HCT116 (cell line): ENCODE results near the gene PLD3. TPM values are rescaled to one million over a fixed set of nuclear protein-coding genes. Genes with fewer than 3 reads are reported as not detected.

Experiments
- ATAC-seq: fragments of 200-7000 bp; cut with Tn5 transposase; 2 replicates; pipeline ENCODE4 v1.9.1; 2020; ENCODE audit warnings: mild to moderate bottlenecking, moderate library complexity
- BruUV-seq: library from RNA; stranded (reverse); fragments of 400-500 nt; replicated peaks from 2 replicates; lab custom pipeline; 2021; lab: Mats Ljungman, UMichigan
- CTCF ChIA-PET: fragments of 300-600 bp; sonication (Branson Sonifier 250); formaldehyde crosslinking; loops from one replicate; lab custom pipeline; 2021; ENCODE audit warnings: antibody characterized with exemption; lab: Charles Lee
- POLR2A ChIA-PET: fragments of 300-600, 350-600 bp; sonication (Branson Sonifier 250); formaldehyde crosslinking; loops from one replicate; lab custom pipeline; 2021; ENCODE audit warnings: antibody characterized with exemption; lab: Charles Lee
- RAD21 ChIA-PET, 2 experiments: fragments of 300-600 bp; sonication (Branson Sonifier 250); formaldehyde crosslinking; loops; one replicate each; lab custom pipeline; 2023; ENCODE audit warnings: low total read pairs in 2 of 2; ENCODE audit not compliant: uncharacterized antibody in 2 of 2, unreplicated experiment in 2 of 2, low non-redundant PET in 1 of 2; lab: Charles Lee
- DNase-seq: peaks from one replicate; pipeline ENCODE4 v3.0.0-alpha.2; 2010; ENCODE audit warnings: low read depth, low spot score
- H2AFZ ChIP-seq: fragments of 200-600 bp; shearing (Covaris generic), sonication (generic); 2 replicates; pipeline ENCODE4 v1.6.1; 2017; ENCODE audit warnings: low read depth, mixed run types, mixed read lengths, antibody characterized with exemption, low read length; ENCODE audit not compliant: poor library complexity, severe bottlenecking
- H3K27ac ChIP-seq: 2 replicates; pipeline ENCODE4 v1.5.1; 2012; ENCODE audit warnings: low read depth, low read length
- H3K27me3 ChIP-seq: fragments of 200-600 bp; sonication (generic); 2 replicates; pipeline ENCODE4 v1.6.1; 2016; ENCODE audit warnings: mixed run types, low read length, mixed read lengths; ENCODE audit not compliant: insufficient read depth
- H3K36me3 ChIP-seq, 2 experiments: fragments of 200-500 bp in 1 of 2; fragments of 200-600 bp in 1 of 2; sonication (Bioruptor generic) in 1 of 2; sonication (generic) in 1 of 2; 2 replicates each; pipeline versions ENCODE4 v1.5.1 to v1.6.1; 2014 to 2016; ENCODE audit warnings: low read length in 2 of 2, inconsistent platforms in 1 of 2, mixed read lengths in 1 of 2, mixed run types in 1 of 2; ENCODE audit not compliant: insufficient read depth in 2 of 2, control insufficient read depth in 1 of 2
- H3K4me1 ChIP-seq, 2 experiments: fragments of 200-600 bp in 1 of 2; sonication (generic) in 1 of 2; 2 replicates each; pipeline versions ENCODE4 v1.5.1 to v1.6.1; 2012 to 2017; ENCODE audit warnings: low read length in 2 of 2, inconsistent platforms in 1 of 2, mild to moderate bottlenecking in 1 of 2, mixed read lengths in 1 of 2, mixed run types in 1 of 2, moderate library complexity in 1 of 2; ENCODE audit not compliant: insufficient read depth in 2 of 2, control insufficient read depth in 1 of 2
- H3K4me2 ChIP-seq: fragments of 200-600 bp; sonication (generic); 2 replicates; pipeline ENCODE4 v1.6.1; 2017; ENCODE audit warnings: mixed run types, low read length, mixed read lengths
- H3K4me3 ChIP-seq, 2 experiments: fragments of 200-600 bp in 1 of 2; sonication (generic) in 1 of 2; replicated peaks in 1 of 2; 2 replicates each; pipeline ENCODE4 v1.5.1; 2011 to 2016; ENCODE audit warnings: low read length in 2 of 2, control low read depth in 1 of 2, low read depth in 1 of 2, mild to moderate bottlenecking in 1 of 2, mixed read lengths in 1 of 2, mixed run types in 1 of 2
- H3K79me2 ChIP-seq: fragments of 200-600 bp; sonication (generic); 2 replicates; pipeline ENCODE4 v1.6.1; 2017; ENCODE audit warnings: mild to moderate bottlenecking, mixed run types, low read length, moderate library complexity, mixed read lengths; ENCODE audit not compliant: insufficient read depth
- H3K9ac ChIP-seq: fragments of 200-600 bp; sonication (generic); 2 replicates; pipeline ENCODE4 v1.6.1; 2016; ENCODE audit warnings: low read length, mixed read lengths
- H3K9me2 ChIP-seq: fragments of 200-600 bp; sonication (generic), shearing (Covaris generic); 2 replicates; pipeline ENCODE4 v1.6.1; 2017; ENCODE audit warnings: mixed run types, mild to moderate bottlenecking, moderate library complexity; ENCODE audit not compliant: insufficient read depth
- H3K9me3 ChIP-seq, 2 experiments: fragments of 200-500 bp in 1 of 2; fragments of 200-600 bp in 1 of 2; sonication (Bioruptor generic) in 1 of 2; sonication (generic) in 1 of 2; 2 replicates each; pipeline ENCODE4 v1.6.1; 2014 to 2017; ENCODE audit warnings: low read length in 2 of 2, mixed read lengths in 2 of 2, inconsistent platforms in 1 of 2, low read depth in 1 of 2, mild to moderate bottlenecking in 1 of 2, mixed run types in 1 of 2, moderate library complexity in 1 of 2; ENCODE audit not compliant: control insufficient read depth in 1 of 2, insufficient read depth in 1 of 2
- H4K20me1 ChIP-seq: fragments of 200-600 bp; sonication (generic), shearing (Covaris generic); 2 replicates; pipeline ENCODE4 v1.6.1; 2017; ENCODE audit warnings: mixed run types, mild to moderate bottlenecking, moderate library complexity; ENCODE audit not compliant: insufficient read depth
- ATF3 ChIP-seq: IDR thresholded peaks from 2 replicates; pipeline ENCODE4 v1.6.1; 2012
- CBX3 ChIP-seq: IDR thresholded peaks from 2 replicates; pipeline ENCODE4 v1.6.1; 2012; ENCODE audit warnings: low read depth
- CEBPB ChIP-seq: IDR thresholded peaks from 2 replicates; pipeline ENCODE4 v1.6.1; 2012; ENCODE audit warnings: low read depth
- CTCF ChIP-seq, 3 experiments: fragments of 200-600 bp in 1 of 3; sonication (generic) in 1 of 3; IDR thresholded peaks in 2 of 3; conservative IDR thresholded peaks in 1 of 3; 2 replicates each; pipeline ENCODE4 v1.5.1; 2012 to 2017; ENCODE audit warnings: low read depth in 2 of 3, low read length in 2 of 3, antibody characterized with exemption in 1 of 3, borderline replicate concordance in 1 of 3, control low read depth in 1 of 3, mild to moderate bottlenecking in 1 of 3, mixed read lengths in 1 of 3, mixed run types in 1 of 3, moderate library complexity in 1 of 3; ENCODE audit not compliant: insufficient read depth in 1 of 3
- ELF1 ChIP-seq: IDR thresholded peaks from 2 replicates; pipeline ENCODE4 v1.6.1; 2012; ENCODE audit warnings: low read depth, borderline replicate concordance
- EZH2phosphoT487 ChIP-seq: fragments of 200-600 bp; IDR thresholded peaks from 2 replicates; pipeline ENCODE4 v1.6.1; 2018; ENCODE audit warnings: antibody characterized with exemption, borderline replicate concordance
- FOSL1 ChIP-seq: IDR thresholded peaks from 2 replicates; pipeline ENCODE4 v1.6.1; 2012; ENCODE audit warnings: low read depth
- MAX ChIP-seq: IDR thresholded peaks from 2 replicates; pipeline ENCODE4 v1.6.1; 2012
- POLR2A ChIP-seq: IDR thresholded peaks from 2 replicates; pipeline ENCODE4 v1.7.0; 2011; ENCODE audit warnings: borderline replicate concordance; ENCODE audit not compliant: insufficient read depth, insufficient read length; ENCODE audit errors: extremely low read depth
- POLR2AphosphoS5 ChIP-seq: IDR thresholded peaks from 2 replicates; pipeline ENCODE4 v1.6.1; 2011; ENCODE audit warnings: mild to moderate bottlenecking, low read depth, low read length, moderate library complexity
- RAD21 ChIP-seq: IDR thresholded peaks from 2 replicates; pipeline ENCODE4 v1.6.1; 2012; ENCODE audit warnings: low read depth, mild to moderate bottlenecking
- REST ChIP-seq: IDR thresholded peaks from 2 replicates; pipeline ENCODE4 v1.6.1; 2012; ENCODE audit warnings: low read depth
- SIN3A ChIP-seq: IDR thresholded peaks from 2 replicates; pipeline ENCODE4 v1.6.1; 2012; ENCODE audit warnings: low read depth
- SRF ChIP-seq: IDR thresholded peaks from 2 replicates; pipeline ENCODE4 v1.6.1; 2012; ENCODE audit warnings: low read depth
- TCF7L2 ChIP-seq: IDR thresholded peaks from 2 replicates; pipeline ENCODE4 v1.7.0; 2011; ENCODE audit warnings: borderline replicate concordance, inconsistent platforms; ENCODE audit not compliant: insufficient read depth, insufficient read length; ENCODE audit errors: extremely low read depth
- YY1 ChIP-seq: IDR thresholded peaks from 2 replicates; pipeline ENCODE4 v1.6.1; 2011; ENCODE audit warnings: low read length, low read depth, moderate library complexity, mild to moderate bottlenecking; ENCODE audit not compliant: insufficient replicate concordance; ENCODE audit errors: extremely low read depth
- ZBTB33 ChIP-seq: IDR thresholded peaks from 2 replicates; pipeline ENCODE4 v1.6.1; 2011; ENCODE audit warnings: mild to moderate bottlenecking, low read length, moderate library complexity; ENCODE audit not compliant: insufficient replicate concordance; ENCODE audit errors: extremely low read depth
- ZFX ChIP-seq: fragments of 450-650 bp; IDR thresholded peaks from 2 replicates; pipeline ENCODE4 v1.6.1; 2017
- ZNF274 ChIP-seq: fragments of 200-500 bp; sonication (Bioruptor generic); IDR thresholded peaks from 2 replicates; pipeline ENCODE4 v1.6.1; 2014; ENCODE audit warnings: mild to moderate bottlenecking, low read depth, low read length, inconsistent platforms
- intact Hi-C: fragments of 100-400 bp; cut with micrococcal nuclease; formaldehyde crosslinking; loops from 2 replicates; pipeline ENCODE4 v1.10.0; 2022
- total RNA-seq: library from RNA; stranded (reverse); gene quantifications from one replicate; pipeline ENCODE4 v1.2.1, GENCODE V29; 2021; ENCODE audit not compliant: unreplicated experiment

PLD3 gene
- total RNA-seq, 1 experiment from 2014 or later, result 123 TPM

- TF ChIP-seq SRF (no peak), YY1 (no peak), MAX (no peak), CEBPB (no peak), ZFX (no peak), POLR2A (no peak), REST (no peak), ELF1 (no peak), ATF3 (no peak), TCF7L2 (no peak), CTCF (IDR thresholded peaks at IDR 0.05 in 2 of 3, conservative IDR thresholded peaks at IDR 0.05 in 1 of 3; ENCODE audit: borderline replicate concordance in 1 of 3, insufficient read depth in 1 of 3, low read depth in 2 of 3, low read length in 2 of 3) (no peak), FOSL1 (no peak), RAD21 (no peak), ZNF274 (no peak), POLR2AphosphoS5 (no peak), ZBTB33 (no peak), EZH2phosphoT487 (no peak), SIN3A (no peak), CBX3 (no peak)
- TF ChIP-seq, all 23 proteins: peak for 0
- RAD21 ChIA-PET, result no interaction called here
- H3K4me2 ChIP-seq, result no peak overlapping the region
- CTCF ChIA-PET, result interaction anchor here (1.7 kb wide), 1 partner anchor 25 kb away, joined by 6 read pairs; no protein-coding TSS in a partner anchor
- peaks cover 15 to 34% of the 10 kb centered on the region in 2 experiments for H3K4me1 ChIP-seq
- no peak overlapping the region for H3K4me3 ChIP-seq
- H3K9me3 ChIP-seq, result no peaks in the 10 kb centered on the region
- intact Hi-C loops, result no loop called here
- H3K9me2 ChIP-seq, result no peaks in the 10 kb centered on the region
- H3K9ac ChIP-seq, result no peak overlapping the region
- H3K36me3 ChIP-seq, result no peaks in the 10 kb centered on the region
- no peaks in the 10 kb centered on the region for H3K79me2 ChIP-seq
- ATAC-seq (no peak), DNase-seq (no peak)
- no peaks in the 10 kb centered on the region for H4K20me1 ChIP-seq
- no peak overlapping the region for H2AFZ ChIP-seq
- BruUV-seq, result no TSS peak
- POLR2A ChIA-PET, result no interaction called here
- H3K27me3 ChIP-seq, result no peaks in the 10 kb centered on the region
- no peak overlapping the region for H3K27ac ChIP-seq
These were observed 47.5 kb downstream of the PLD3 start for GRCh38 chr19:40395956-40396355.
